ACC112 (cell line): ENCODE measurements around the gene MAGEA2B.
"Not testable (repeated sequence)": the region's sequence is repeated elsewhere in the genome, so short reads cannot be mapped to it uniquely, and the experiment has no call there.

Experiments
- H2AFZ ChIP-seq: fragments of 200-600 bp; sonication (generic); one replicate; pipeline ENCODE4 v1.6.0; 2017; ENCODE audit warnings: antibody characterized with exemption, low read length; ENCODE audit not compliant: unreplicated experiment
- H3K27ac ChIP-seq: fragments of 200-600 bp; sonication (generic); 2 replicates; pipeline ENCODE4 v1.5.1; 2014; ENCODE audit warnings: low read depth, mild to moderate bottlenecking, antibody characterized with exemption, low read length, moderate library complexity
- H3K27me3 ChIP-seq: fragments of 200-600 bp; sonication (generic); 2 replicates; pipeline ENCODE4 v1.6.1; 2014; ENCODE audit warnings: mild to moderate bottlenecking, antibody characterized with exemption, low read length, moderate library complexity, mixed read lengths; ENCODE audit not compliant: insufficient read depth
- H3K36me3 ChIP-seq: fragments of 200-600 bp; sonication (generic); 2 replicates; pipeline ENCODE4 v1.6.1; 2016; ENCODE audit warnings: mild to moderate bottlenecking, antibody characterized with exemption, low read length, moderate library complexity, mixed read lengths; ENCODE audit not compliant: insufficient read depth
- H3K4me1 ChIP-seq: fragments of 200-600 bp; sonication (generic); one replicate; pipeline ENCODE4 v1.6.1; 2016; ENCODE audit warnings: low read length, mixed read lengths; ENCODE audit not compliant: insufficient read depth, unreplicated experiment, control insufficient read depth
- H3K4me3 ChIP-seq: fragments of 200-600 bp; sonication (generic); 2 replicates; pipeline ENCODE4 v1.5.1; 2014; ENCODE audit warnings: mild to moderate bottlenecking, low read depth, low read length
- H3K79me2 ChIP-seq: fragments of 200-600 bp; sonication (generic); one replicate; pipeline ENCODE4 v1.6.0; 2016; ENCODE audit warnings: low read length; ENCODE audit not compliant: control insufficient read depth, unreplicated experiment, insufficient read depth

The MAGEA2B gene

GRCh38 chrX:152713815-152714787, at the start of gene MAGEA2B:
Gene MAGEA2B (plus strand): TSS chrX:152714628. CDS start chrX:152717107, 2,479 bp downstream.
- H3K27ac ChIP-seq, result not testable (repeated sequence)

GRCh38 chrX:152674135-152674534, 40.3 kb upstream of the MAGEA2B start:
- Histone ChIP-seq H3K4me1 (no peaks in the 10 kb centered on the region), H3K36me3 (no peaks in the 10 kb centered on the region), H3K4me3 (no peak overlapping the region), H3K27me3 (no peaks in the 10 kb centered on the region), H3K79me2 (no peaks in the 10 kb centered on the region), H2AFZ (no peak overlapping the region), H3K27ac (no peak overlapping the region)

More at GRCh38 chrX:152713815-152714787, at the start of gene MAGEA2B:
- H3K4me1 ChIP-seq, H3K27me3 ChIP-seq, H2AFZ ChIP-seq, H3K4me3 ChIP-seq, H3K36me3 ChIP-seq, H3K79me2 ChIP-seq: not testable (repeated sequence)

- not testable (repeated sequence) for H3K4me1 ChIP-seq, H3K79me2 ChIP-seq, H3K27ac ChIP-seq, H2AFZ ChIP-seq, H3K4me3 ChIP-seq, H3K36me3 ChIP-seq, H3K27me3 ChIP-seq
Measured at GRCh38 chrX:152674652-152675051, 39.8 kb upstream of the MAGEA2B start.

- not testable (repeated sequence) for H3K27me3 ChIP-seq, H3K27ac ChIP-seq, H3K79me2 ChIP-seq, H3K4me1 ChIP-seq, H3K36me3 ChIP-seq, H3K4me3 ChIP-seq, H2AFZ ChIP-seq
Measured at GRCh38 chrX:152681012-152681411, 33.4 kb upstream of the MAGEA2B start.

- H3K36me3 ChIP-seq, H3K4me3 ChIP-seq, H3K79me2 ChIP-seq, H3K4me1 ChIP-seq, H3K27ac ChIP-seq, H2AFZ ChIP-seq, H3K27me3 ChIP-seq: not testable (repeated sequence)
Measured at GRCh38 chrX:152697952-152698931, 16.2 kb upstream of the MAGEA2B start, which contains the start of gene MAGEA3. Gene MAGEA3 (plus strand): TSS chrX:152698794. CDS start chrX:152700833, 2,039 bp downstream.

- H3K27ac ChIP-seq, H3K4me1 ChIP-seq, H3K27me3 ChIP-seq, H3K4me3 ChIP-seq, H3K79me2 ChIP-seq, H3K36me3 ChIP-seq, H2AFZ ChIP-seq: not testable (repeated sequence)
Measured at GRCh38 chrX:152700390-152700789, 14.0 kb upstream of the MAGEA2B start.

- not testable (repeated sequence) for H3K27me3 ChIP-seq, H3K79me2 ChIP-seq, H2AFZ ChIP-seq, H3K4me1 ChIP-seq, H3K36me3 ChIP-seq, H3K27ac ChIP-seq, H3K4me3 ChIP-seq
Measured at GRCh38 chrX:152706500-152706899, 7.9 kb upstream of the MAGEA2B start.

- not testable (repeated sequence) for H3K4me3 ChIP-seq, H3K79me2 ChIP-seq, H3K4me1 ChIP-seq, H3K27ac ChIP-seq, H3K36me3 ChIP-seq, H2AFZ ChIP-seq, H3K27me3 ChIP-seq
Measured at GRCh38 chrX:152709173-152709572, 5.3 kb upstream of the MAGEA2B start, which contains the start of gene CSAG2. Gene CSAG2 (minus strand): TSS chrX:152709273. CDS start chrX:152709112, 161 bp downstream.

- not testable (repeated sequence) for H2AFZ ChIP-seq, H3K27ac ChIP-seq, H3K4me1 ChIP-seq, H3K79me2 ChIP-seq, H3K27me3 ChIP-seq, H3K36me3 ChIP-seq, H3K4me3 ChIP-seq
Measured at GRCh38 chrX:152713195-152713594, 1.2 kb upstream of the MAGEA2B start.

- Histone ChIP-seq H3K79me2 (no peaks in the 10 kb centered on the region), H3K27me3 (no peaks in the 10 kb centered on the region), H3K27ac (no peak overlapping the region), H3K4me3 (no peak overlapping the region), H2AFZ (no peak overlapping the region), H3K4me1 (no peaks in the 10 kb centered on the region), H3K36me3 (no peaks in the 10 kb centered on the region)
Measured at GRCh38 chrX:152725409-152725808, 11.0 kb downstream of the MAGEA2B start.
